Peyer's patch (tissue), 4 donors: ENCODE results near the gene PYGO2.

Experiments used
- POLR2A ChIP-seq, 2 donors: fragments of 450-650 bp; IDR thresholded peaks; one replicate each; pipeline ENCODE4 v1.5.1; 2017; ENCODE audit warnings: antibody characterized with exemption in 2 of 2, mild to moderate bottlenecking in 2 of 2, moderate library complexity in 2 of 2
- TF ChIP-seq, protein P1 (sequence below), 6 experiments: fragments of 450-650 bp in 4 of 6; fragments of 200-600 bp in 2 of 6; sonication (generic) in 1 of 6; IDR thresholded peaks; one replicate each; pipeline ENCODE4 v1.5.1; 2017 to 2019; ENCODE audit warnings: antibody characterized with exemption in 6 of 6, mild to moderate bottlenecking in 3 of 6, moderate library complexity in 1 of 6

- TF ChIP-seq, protein P1, sequence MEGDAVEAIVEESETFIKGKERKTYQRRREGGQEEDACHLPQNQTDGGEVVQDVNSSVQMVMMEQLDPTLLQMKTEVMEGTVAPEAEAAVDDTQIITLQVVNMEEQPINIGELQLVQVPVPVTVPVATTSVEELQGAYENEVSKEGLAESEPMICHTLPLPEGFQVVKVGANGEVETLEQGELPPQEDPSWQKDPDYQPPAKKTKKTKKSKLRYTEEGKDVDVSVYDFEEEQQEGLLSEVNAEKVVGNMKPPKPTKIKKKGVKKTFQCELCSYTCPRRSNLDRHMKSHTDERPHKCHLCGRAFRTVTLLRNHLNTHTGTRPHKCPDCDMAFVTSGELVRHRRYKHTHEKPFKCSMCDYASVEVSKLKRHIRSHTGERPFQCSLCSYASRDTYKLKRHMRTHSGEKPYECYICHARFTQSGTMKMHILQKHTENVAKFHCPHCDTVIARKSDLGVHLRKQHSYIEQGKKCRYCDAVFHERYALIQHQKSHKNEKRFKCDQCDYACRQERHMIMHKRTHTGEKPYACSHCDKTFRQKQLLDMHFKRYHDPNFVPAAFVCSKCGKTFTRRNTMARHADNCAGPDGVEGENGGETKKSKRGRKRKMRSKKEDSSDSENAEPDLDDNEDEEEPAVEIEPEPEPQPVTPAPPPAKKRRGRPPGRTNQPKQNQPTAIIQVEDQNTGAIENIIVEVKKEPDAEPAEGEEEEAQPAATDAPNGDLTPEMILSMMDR (IDR thresholded peaks at IDR 0.05), result no peak
- TF ChIP-seq POLR2A (IDR thresholded peaks at IDR 0.05), result no peak
Measured at GRCh38 chr1:154925335-154926170, 36.0 kb downstream of the PYGO2 start.
